Esophagus squamous epithelium (tissue), 5 donors: Measurements from ENCODE around the gene TMEM271. TPM values are rescaled to one million over a fixed set of nuclear protein-coding genes. Genes with fewer than 3 reads are reported as not detected.

ENCODE experiments used
- DNase-seq: peaks from one replicate; lab custom pipeline; 2025; lab: John Stamatoyannopoulos, UW
- H3K27ac ChIP-seq, 4 donors: fragments of 200-600 bp; sonication (generic); one replicate each; pipeline ENCODE4 v1.5.1; 2016 to 2019; ENCODE audit warnings: mild to moderate bottlenecking in 1 of 4
- H3K27me3 ChIP-seq, 4 donors: fragments of 200-600 bp; sonication (generic); 1 replicate in 3 of 4; 2 replicates in 1 of 4; pipeline versions ENCODE4 v1.5.1 to v1.6.0; 2017 to 2021; ENCODE audit warnings: antibody characterized with exemption in 1 of 4
- H3K36me3 ChIP-seq, 3 donors: fragments of 200-600 bp; sonication (generic); one replicate each; pipeline ENCODE4 v1.5.1; 2016 to 2019
- H3K4me1 ChIP-seq, 3 donors: fragments of 200-600 bp; sonication (generic); one replicate each; pipeline ENCODE4 v1.5.1; 2017 to 2019
- H3K4me3 ChIP-seq, 4 donors: fragments of 200-600 bp; sonication (generic); 1 replicate in 3 of 4; 2 replicates in 1 of 4; pipeline ENCODE4 v1.5.1; 2016 to 2019; ENCODE audit warnings: mild to moderate bottlenecking in 2 of 4, moderate library complexity in 1 of 4
- H3K9me3 ChIP-seq, 3 donors: fragments of 200-600 bp; sonication (generic); one replicate each; pipeline ENCODE4 v1.5.1; 2016 to 2019
- CTCF ChIP-seq, 6 experiments: fragments of 450-650 bp in 4 of 6; fragments of 200-600 bp in 2 of 6; sonication (generic) in 2 of 6; IDR thresholded peaks; one replicate each; pipeline ENCODE4 v1.5.1; 2016 to 2019; ENCODE audit warnings: antibody characterized with exemption in 6 of 6, mild to moderate bottlenecking in 4 of 6, moderate library complexity in 4 of 6
- POLR2A ChIP-seq, 4 donors: fragments of 450-650 bp; IDR thresholded peaks; one replicate each; pipeline ENCODE4 v1.6.1; 2017; ENCODE audit warnings: antibody characterized with exemption in 4 of 4, mild to moderate bottlenecking in 4 of 4, moderate library complexity in 3 of 4
- WGBS, 2 donors: methylation state at CpG; one replicate each; pipeline ENCODE4 v1.1.5; 2018; 5-methylcytosine and 5-hydroxymethylcytosine counted together
- intact Hi-C: fragments of 100-400 bp; cut with DNase I; formaldehyde crosslinking; loops from one replicate; pipeline ENCODE4 v1.15.0; 2022
- total RNA-seq, 4 donors: library from RNA; depleted of rRNA; stranded (reverse); fragments of >200 nt; gene quantifications; one replicate each; pipeline ENCODE4 v1.1.0, GENCODE V29; 2016
- donor health status: DM: yes; HTN: yes; CAD: no.

Gene TMEM271
- total RNA-seq, 4 donors from 2014 or later, result 0.19 TPM; not detected in 3

GRCh38 chr4:622996-623913 lies 47.2 kb upstream of the TMEM271 start:
- Histone ChIP-seq H3K4me1 (no peaks in the 10 kb centered on the region), H3K27me3 (peaks cover 0 to 63% (median 0%) of the 10 kb centered on the region in 4 donors), H3K4me3 (no peak overlapping the region), H3K9me3 (no peaks in the 10 kb centered on the region), H3K27ac (no peak overlapping the region), H3K36me3 (no peaks in the 10 kb centered on the region)
- no peak for DNase-seq
- TF ChIP-seq CTCF (IDR thresholded peaks at IDR 0.05) (no peak), POLR2A (IDR thresholded peaks at IDR 0.05) (no peak)
- WGBS, 2 donors, result 77 to 87% methylated on average over 11 to 20 of the region's 24 CpGs
- intact Hi-C loops, result no loop called here

- Histone ChIP-seq H3K27me3 (peaks cover 0 to 63% (median 0%) of the 10 kb centered on the region in 4 donors), H3K4me1 (no peaks in the 10 kb centered on the region), H3K27ac (no peak overlapping the region), H3K4me3 (no peak overlapping the region), H3K9me3 (no peaks in the 10 kb centered on the region), H3K36me3 (no peaks in the 10 kb centered on the region)
- WGBS, 2 donors, result 60 to 82% methylated on average over 14 to 22 of the region's 22 CpGs
- no peak for DNase-seq
- intact Hi-C loops, result no loop called here
- TF ChIP-seq CTCF (IDR thresholded peaks at IDR 0.05), result no peak
- TF ChIP-seq POLR2A (IDR thresholded peaks at IDR 0.05), result no peak
These were observed 46.2 kb upstream of the TMEM271 start for GRCh38 chr4:622071-622995.

- H3K4me3 ChIP-seq, result no peak overlapping the region
- no peaks in the 10 kb centered on the region for H3K9me3 ChIP-seq
- H3K36me3 ChIP-seq, result no peaks in the 10 kb centered on the region
- 76 to 80% methylated on average over 2 to 5 of the region's 22 CpGs for WGBS, 2 donors
- intact Hi-C loops, result no loop called here
- H3K27me3 ChIP-seq, result peaks cover 0 to 64% (median 0%) of the 10 kb centered on the region in 4 donors
- H3K27ac ChIP-seq, result no peak overlapping the region
- DNase-seq, result no peak
- TF ChIP-seq CTCF (IDR thresholded peaks at IDR 0.05) (no peak), POLR2A (IDR thresholded peaks at IDR 0.05) (no peak)
- no peaks in the 10 kb centered on the region for H3K4me1 ChIP-seq
These were observed 45.4 kb upstream of the TMEM271 start for GRCh38 chr4:621296-622070.

- intact Hi-C loops, result no loop called here
- Histone ChIP-seq H3K4me3 (no peak overlapping the region), H3K4me1 (no peaks in the 10 kb centered on the region), H3K36me3 (no peaks in the 10 kb centered on the region), H3K9me3 (no peaks in the 10 kb centered on the region), H3K27me3 (peaks cover 0 to 58% (median 0%) of the 10 kb centered on the region in 4 donors), H3K27ac (no peak overlapping the region)
- no peak for TF ChIP-seq CTCF (IDR thresholded peaks at IDR 0.05)
- TF ChIP-seq POLR2A (IDR thresholded peaks at IDR 0.05), result no peak
- DNase-seq, result no peak
- WGBS, 2 donors, result 83 to 94% methylated on average over 15 to 16 of the region's 19 CpGs
These were observed 44.8 kb upstream of the TMEM271 start for GRCh38 chr4:620851-621261.
